Middle frontal gyrus (tissue), 1 donor: ENCODE measurements around the gene CD151.

Source experiments
- DNase-seq: peaks from one replicate; pipeline ENCODE4 v3.0.0-alpha.2; 2015; ENCODE audit warnings: low spot score; ENCODE audit errors: extremely low spot score

The CD151 gene

GRCh38 chr11:828506-829175, 4.1 kb upstream of the CD151 start:
- no peak for DNase-seq

DNA sequence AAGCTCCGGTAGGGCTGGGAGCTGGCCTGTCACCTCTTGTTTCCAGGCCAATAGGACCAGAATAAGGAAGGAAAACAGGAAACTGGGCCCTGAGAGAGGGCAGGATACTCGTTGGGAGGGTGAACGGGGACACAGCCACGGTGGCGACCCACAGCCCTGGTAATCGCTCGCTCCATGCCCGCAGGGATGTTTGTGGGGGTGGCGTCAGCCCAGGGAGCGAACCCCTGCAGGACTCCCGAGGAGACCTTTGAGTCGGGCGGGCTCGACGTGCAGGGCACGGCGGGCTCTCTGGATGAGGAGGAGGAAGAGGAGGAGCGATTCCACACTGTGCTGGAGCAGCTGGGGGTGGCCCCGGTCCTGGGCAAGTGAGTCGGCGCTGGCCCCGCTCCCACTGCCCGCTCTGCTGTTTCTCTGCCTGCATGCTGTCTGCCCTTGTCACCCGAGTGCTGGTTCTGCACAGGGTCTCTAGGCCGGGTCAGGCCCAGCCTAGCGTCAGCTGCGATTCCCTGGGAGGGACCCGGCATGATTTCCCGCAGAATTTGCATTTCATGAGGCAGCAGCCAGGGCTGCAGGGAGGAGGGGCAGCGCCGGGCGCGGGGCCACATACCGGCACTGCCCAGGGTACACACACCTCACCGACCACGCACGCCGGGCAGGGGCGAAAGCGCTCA, 3.4 kb upstream of the CD151 start:
- no peak for DNase-seq

GRCh38 chr11:829847-830294, 2.9 kb upstream of the CD151 start:
- no peak for DNase-seq

DNA sequence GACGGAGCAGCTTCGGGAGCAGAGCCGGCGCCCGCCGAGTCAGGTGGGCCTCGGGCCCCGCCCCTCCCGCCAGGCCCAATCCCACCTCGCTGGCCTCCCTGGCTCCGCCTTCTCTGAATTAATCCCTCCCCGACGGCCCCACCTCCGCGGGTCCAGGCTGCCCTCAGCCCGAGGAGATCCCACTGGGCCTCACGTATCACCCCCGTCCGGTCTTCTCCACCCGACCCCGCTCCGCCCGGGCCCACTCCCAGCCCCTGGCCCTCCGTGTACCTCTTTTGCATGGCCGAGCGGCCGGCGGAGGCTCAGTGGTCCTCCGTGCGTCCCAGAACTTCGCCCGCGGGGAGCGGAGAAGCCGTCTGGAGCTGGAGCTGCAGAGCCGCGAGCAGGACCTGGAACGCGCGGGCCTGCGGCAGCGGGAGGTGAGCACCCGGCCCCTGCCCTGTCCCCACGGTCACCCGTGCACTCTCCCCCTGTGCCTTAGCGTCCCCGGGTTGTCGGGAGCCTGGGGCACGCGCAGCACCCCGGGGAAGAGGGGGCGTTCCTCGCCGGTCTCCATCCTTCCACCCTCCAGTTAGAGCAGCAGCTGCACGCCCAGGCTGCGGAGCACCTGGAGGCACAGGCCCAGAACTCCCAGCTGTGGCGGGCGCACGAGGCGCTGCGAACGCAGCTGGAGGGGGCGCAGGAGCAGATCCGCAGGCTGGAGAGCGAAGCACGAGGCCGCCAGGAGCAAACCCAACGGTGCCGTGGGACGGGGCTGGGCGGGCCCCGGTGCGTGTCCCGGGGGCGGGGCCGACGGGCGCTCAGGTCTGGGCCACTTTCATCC, 2.2 kb upstream of the CD151 start:
- no peak for DNase-seq

- no peak for DNase-seq
These were observed 1.5 kb upstream of the CD151 start for GRCh38 chr11:831118-831864.

DNA sequence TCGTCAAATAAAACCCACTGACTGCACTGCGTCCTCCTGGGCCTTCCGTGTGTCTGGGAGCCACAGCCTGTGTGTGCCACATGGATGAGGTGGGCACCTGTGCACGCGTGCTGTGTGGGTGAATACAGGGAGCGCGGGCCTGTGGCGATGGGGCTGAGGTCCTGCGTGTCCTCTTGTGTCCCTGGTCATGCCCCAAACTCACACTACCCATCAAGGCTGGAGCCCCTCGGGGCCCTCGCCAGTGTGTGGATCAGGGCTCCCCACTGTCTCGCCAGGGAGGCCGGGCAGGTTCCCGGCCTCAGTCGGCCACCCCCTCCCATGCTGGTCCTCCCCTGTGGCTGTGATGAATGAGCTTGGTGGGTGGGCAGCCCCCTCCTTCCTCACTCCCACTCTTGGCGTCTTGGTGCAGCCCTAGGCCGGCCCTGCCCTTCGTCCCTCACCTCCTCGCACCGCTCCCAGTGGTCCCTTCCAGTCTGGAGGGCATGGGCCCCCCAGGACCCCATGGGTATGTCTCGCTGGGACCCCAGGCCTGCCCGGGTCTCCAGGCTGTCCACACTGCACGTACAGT, 707 bp upstream of the CD151 start:
- no peak for DNase-seq

- DNase-seq = no peak
These were observed 501 bp downstream of the CD151 start for GRCh38 chr11:833114-833791.

GRCh38 chr11:833849-834311, 1.1 kb downstream of the CD151 start:
- no peak for DNase-seq

DNA sequence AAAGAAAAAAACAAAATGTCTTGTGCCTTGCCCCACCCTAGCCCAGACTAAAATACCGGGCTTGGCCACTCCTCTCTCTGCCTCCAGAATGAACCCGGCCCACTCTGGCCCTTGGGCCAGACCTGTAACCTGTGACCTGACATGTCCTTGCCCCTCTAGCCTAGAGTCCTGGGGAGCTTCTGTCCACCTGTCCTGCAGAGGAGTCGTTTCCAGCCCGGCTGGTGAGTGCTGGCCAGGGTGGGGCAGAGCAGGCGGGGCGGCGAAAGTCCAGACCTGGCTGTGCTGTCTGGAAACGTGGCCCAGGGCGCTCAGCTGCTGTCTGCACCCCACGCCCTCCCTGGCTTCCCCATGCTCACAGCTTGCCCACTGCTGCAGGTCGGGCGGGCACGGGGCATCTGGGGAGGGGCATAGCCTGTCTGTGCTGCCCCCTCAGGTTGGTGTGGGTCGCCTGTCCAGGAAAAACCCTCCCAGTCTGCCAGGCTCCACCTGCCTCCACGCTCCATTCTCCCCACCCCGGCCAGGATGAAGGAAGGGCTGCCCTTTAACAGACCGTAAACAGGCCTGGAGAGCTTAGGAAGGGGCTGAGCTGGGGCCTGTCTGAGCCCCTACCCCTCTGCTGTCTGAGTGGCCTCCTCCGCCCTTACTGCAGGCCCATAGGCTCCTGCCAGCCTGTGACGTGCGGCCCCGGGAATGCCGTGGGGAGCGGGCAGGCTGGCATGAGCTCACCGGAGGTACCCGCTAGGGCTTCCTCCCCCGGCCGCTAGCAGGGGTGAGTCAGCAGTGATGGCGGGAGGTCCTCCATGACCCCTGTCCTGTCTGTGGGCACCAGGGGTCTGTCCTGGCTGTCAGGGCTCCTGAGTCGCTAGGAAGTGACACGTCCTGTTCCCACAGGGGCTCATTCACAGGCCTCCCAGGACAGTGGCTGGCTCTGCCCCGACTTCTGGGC, 1.9 kb downstream of the CD151 start:
- DNase-seq = no peak

DNA sequence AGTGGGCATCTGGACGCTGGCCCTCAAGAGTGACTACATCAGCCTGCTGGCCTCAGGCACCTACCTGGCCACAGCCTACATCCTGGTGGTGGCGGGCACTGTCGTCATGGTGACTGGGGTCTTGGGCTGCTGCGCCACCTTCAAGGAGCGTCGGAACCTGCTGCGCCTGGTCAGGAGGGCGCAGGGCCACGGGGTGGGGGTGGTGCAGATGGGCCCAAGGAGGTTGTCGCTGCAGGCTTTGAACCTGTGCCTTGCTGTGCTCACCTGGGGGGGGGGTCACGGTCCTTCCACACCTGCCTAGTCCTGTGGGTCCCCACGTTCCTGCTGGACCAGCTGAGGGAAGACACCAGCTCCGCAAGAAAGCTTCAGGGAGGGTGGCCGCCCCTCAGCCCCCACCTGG, 3.5 kb downstream of the CD151 start:
- DNase-seq = no peak

DNA sequence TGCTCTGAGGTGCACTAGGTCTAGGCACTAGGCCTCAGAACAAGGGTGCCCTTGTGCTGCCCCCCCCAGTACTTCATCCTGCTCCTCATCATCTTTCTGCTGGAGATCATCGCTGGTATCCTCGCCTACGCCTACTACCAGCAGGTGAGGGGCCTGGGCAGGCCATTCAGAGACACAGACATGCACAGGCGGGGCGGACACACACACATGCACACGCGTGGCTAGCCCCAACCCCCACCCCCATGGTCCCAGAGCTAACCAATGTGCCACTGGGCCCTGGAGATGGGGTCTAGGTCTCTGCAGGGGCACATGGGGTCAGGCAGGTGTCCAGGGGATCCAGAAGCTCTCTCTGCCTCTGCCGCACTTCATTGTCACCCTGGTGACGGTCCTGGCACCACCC, 3.9 kb downstream of the CD151 start:
- DNase-seq = no peak

DNA sequence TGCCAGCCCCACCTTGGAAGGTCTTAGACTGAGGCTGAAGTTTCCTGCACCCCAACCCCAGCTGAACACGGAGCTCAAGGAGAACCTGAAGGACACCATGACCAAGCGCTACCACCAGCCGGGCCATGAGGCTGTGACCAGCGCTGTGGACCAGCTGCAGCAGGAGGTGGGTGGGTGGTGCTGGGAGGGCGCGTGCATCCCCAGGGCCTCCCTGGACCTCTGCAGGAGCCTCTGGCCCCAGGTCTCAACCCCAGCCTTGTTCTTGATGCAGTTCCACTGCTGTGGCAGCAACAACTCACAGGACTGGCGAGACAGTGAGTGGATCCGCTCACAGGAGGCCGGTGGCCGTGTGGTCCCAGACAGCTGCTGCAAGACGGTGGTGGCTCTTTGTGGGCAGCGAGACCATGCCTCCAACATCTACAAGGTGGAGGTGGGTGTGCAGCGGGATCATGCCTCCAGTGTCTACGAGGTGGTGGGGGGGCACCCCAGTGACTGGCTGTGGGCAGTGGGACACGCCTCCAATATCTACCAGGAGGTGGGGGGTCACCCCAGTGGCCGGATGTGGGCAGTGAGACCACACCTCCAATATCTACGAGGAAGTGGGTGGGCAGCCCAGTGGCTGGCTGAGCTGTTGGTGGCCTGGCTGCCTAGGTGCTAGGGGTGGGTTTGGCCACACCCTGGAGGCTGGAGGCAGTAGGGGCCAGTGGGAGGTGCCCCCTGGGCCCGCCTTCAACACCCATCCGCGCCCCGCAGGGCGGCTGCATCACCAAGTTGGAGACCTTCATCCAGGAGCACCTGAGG, 4.6 kb downstream of the CD151 start:
- DNase-seq = no peak

DNA sequence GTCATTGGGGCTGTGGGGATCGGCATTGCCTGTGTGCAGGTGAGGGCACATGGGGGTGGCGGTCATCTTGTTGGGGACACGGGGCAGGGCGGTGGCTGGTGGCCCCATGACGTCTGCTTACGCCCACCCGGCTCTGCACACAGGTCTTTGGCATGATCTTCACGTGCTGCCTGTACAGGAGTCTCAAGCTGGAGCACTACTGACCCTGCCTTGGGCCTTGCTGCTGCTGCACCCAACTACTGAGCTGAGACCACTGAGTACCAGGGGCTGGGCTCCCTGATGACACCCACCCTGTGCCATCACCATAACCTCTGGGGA, 5.2 kb downstream of the CD151 start:
- no peak for DNase-seq

GRCh38 chr11:838441-839279, 5.9 kb downstream of the CD151 start:
- DNase-seq = no peak

DNA sequence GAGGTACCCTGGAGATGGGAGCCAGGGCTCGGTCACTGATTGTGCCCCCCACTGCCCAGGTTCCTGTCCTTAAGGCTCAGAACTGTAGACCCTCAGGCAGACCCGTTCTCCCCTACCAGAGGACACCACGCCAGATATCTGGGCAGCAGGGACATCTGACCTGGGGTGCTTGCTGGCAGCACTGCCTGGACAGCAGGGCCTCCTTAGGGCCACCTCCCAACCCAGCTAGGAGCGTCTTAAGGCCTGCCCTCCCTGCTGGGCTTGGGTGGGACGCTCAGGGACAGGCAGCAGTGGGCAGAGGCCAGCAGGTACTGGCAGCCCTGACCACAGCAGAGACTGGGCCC, 6.5 kb downstream of the CD151 start:
- DNase-seq = no peak

- no peak for DNase-seq
These were observed 7.3 kb downstream of the CD151 start for GRCh38 chr11:839875-840617.

DNA sequence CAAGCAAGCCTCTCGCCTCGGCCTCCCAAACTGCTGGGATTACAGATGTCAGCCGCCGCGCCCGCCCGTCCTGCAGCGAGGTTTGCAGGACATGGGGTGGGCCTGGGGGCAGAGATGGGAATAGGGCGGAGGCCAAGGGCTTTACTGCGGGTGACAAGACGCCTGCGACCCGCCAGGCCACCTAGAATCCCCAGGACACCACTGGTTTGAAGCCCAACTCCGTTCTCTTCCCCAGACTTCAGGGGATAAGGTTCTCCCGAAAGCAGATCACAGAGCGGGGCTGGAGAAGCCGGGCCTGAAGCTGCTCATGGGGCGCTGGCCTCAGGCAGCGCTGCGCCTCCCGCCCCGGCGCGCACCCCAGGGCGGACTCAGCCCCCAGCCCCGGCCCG, 9.2 kb downstream of the CD151 start:
- no peak for DNase-seq
